Activated B cell treated with CpG ODN at 0.5 μM for 24 hours (primary cell): Measurements from ENCODE around the gene FAM120AOS. TPM values are rescaled to one million over a fixed set of nuclear protein-coding genes. Genes with fewer than 3 reads are reported as not detected.

Experiments
- ATAC-seq: fragments of 200-7000 bp; cut with Tn5 transposase; one replicate; pipeline ENCODE4 v1.10.0; 2021; ENCODE audit warnings: low read depth, mild to moderate bottlenecking, moderate library complexity
- CTCF ChIA-PET: fragments of 350-600 bp; sonication (Branson Sonifier 250); formaldehyde crosslinking; loops from one replicate; lab custom pipeline; 2021; ENCODE audit warnings: antibody characterized with exemption; lab: Charles Lee
- POLR2A ChIA-PET: fragments of 350-600 bp; sonication (Branson Sonifier 250); formaldehyde crosslinking; loops from one replicate; lab custom pipeline; 2021; ENCODE audit warnings: antibody characterized with exemption; lab: Charles Lee
- DNase-seq: peaks from one replicate; pipeline ENCODE4 v3.0.0; 2022
- H3K27ac Mint-ChIP-seq: one replicate; pipeline ENCODE4 v1.8.0; 2020; ENCODE audit warnings: mixed read lengths
- H3K27me3 Mint-ChIP-seq: one replicate; pipeline ENCODE4 v1.8.0; 2021; ENCODE audit warnings: mixed read lengths
- H3K36me3 Mint-ChIP-seq: one replicate; pipeline ENCODE4 v1.8.0; 2021; ENCODE audit warnings: low read depth, mixed read lengths
- H3K4me1 Mint-ChIP-seq: one replicate; pipeline ENCODE4 v1.8.0; 2021; ENCODE audit warnings: mixed read lengths
- H3K4me3 Mint-ChIP-seq: one replicate; pipeline ENCODE4 v1.8.0; 2020; ENCODE audit warnings: mild to moderate bottlenecking, mixed read lengths
- H3K9me3 Mint-ChIP-seq: one replicate; pipeline ENCODE4 v1.8.0; 2020; ENCODE audit warnings: mixed read lengths
- CTCF ChIP-seq: fragments of 200-600 bp; IDR thresholded peaks from one replicate; pipeline ENCODE4 v1.8.0; 2022; ENCODE audit warnings: antibody characterized with exemption, mild to moderate bottlenecking
- intact Hi-C: fragments of 100-400 bp; cut with micrococcal nuclease; formaldehyde crosslinking; loops from one replicate; pipeline ENCODE4 v1.15.1; 2024
- total RNA-seq: library from RNA; stranded (reverse); gene quantifications from 2 replicates; pipeline ENCODE4 v1.2.3, GENCODE V29; 2022

FAM120AOS gene
- total RNA-seq, 1 donor from 2014 or later, result 39.0 TPM

- CTCF ChIA-PET, result interaction anchor here (0.9 kb wide), 1 partner anchor 9 kb away, joined by 4 read pairs; no protein-coding TSS in a partner anchor
- intact Hi-C loops, result loop anchor here (1.0 to 10.0 kb wide), 4 partner anchors 8 to 581 kb away; partner anchors contain the start of genes CARD19, NINJ1 and ZNF484
Measured at GRCh38 chr9:93456022-93456421, 2.6 kb upstream of the FAM120AOS start.

DNA sequence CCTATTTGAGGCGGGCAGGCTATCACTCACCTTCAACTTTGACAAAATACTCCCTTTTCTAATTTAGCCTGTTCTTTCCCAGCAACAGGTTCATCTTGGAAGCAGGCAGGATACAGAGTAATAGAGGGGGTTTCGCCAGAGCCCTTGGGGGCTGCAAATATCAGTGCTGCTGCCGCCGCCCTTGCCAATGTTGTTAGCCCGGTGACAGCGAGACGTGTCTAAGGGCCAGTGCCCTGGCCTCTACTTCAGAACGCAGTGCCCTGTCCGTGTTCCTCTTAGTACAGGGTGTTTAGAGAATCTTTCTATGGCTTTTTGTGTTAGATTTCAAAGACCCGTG, 703 bp downstream of the FAM120AOS start:
- Mint-ChIP-seq H3K4me3 (peak overlapping the region; percentile 96), H3K36me3 (peaks cover 24% of the 10 kb centered on the region), H3K4me1 (peaks cover 50% of the 10 kb centered on the region), H3K9me3 (no peaks in the 10 kb centered on the region), H3K27ac (peak overlapping the region; percentile 97), H3K27me3 (no peaks in the 10 kb centered on the region)
- no peak for TF ChIP-seq CTCF
- DNase-seq (no peak), ATAC-seq (no peak)
- POLR2A ChIA-PET, result interaction anchor here (0.6 to 4.7 kb wide), 9 partner anchors 8 to 782 kb away, joined by 3 to 47 read pairs (median 5); partner anchors contain the start of genes IPPK and NINJ1
- intact Hi-C loops, result loop anchor here (1.0 to 10.0 kb wide), 9 partner anchors 52 to 1338 kb away; partner anchors contain the start of genes BICD2, CARD19, NINJ1 and SPTLC1
- CTCF ChIA-PET, result interaction anchor here (2.0 kb wide), 1 partner anchor 114 kb away, joined by 6 read pairs; no protein-coding TSS in a partner anchor

More at GRCh38 chr9:93456022-93456421, 2.6 kb upstream of the FAM120AOS start:
- DNase-seq (no peak), ATAC-seq (no peak)
- TF ChIP-seq CTCF, result no peak
- no peaks in the 10 kb centered on the region for H3K9me3 Mint-ChIP-seq
- peak overlapping the region; percentile 32 for H3K27ac Mint-ChIP-seq
- H3K27me3 Mint-ChIP-seq, result no peaks in the 10 kb centered on the region
- H3K4me1 Mint-ChIP-seq, result peaks cover 70% of the 10 kb centered on the region
- H3K36me3 Mint-ChIP-seq, result peaks cover 21% of the 10 kb centered on the region
- POLR2A ChIA-PET, result interaction anchor here (1.0 to 1.7 kb wide), 2 partner anchors 9 to 110 kb away, joined by 3 to 8 read pairs; no protein-coding TSS in a partner anchor
- no peak overlapping the region for H3K4me3 Mint-ChIP-seq

DNA sequence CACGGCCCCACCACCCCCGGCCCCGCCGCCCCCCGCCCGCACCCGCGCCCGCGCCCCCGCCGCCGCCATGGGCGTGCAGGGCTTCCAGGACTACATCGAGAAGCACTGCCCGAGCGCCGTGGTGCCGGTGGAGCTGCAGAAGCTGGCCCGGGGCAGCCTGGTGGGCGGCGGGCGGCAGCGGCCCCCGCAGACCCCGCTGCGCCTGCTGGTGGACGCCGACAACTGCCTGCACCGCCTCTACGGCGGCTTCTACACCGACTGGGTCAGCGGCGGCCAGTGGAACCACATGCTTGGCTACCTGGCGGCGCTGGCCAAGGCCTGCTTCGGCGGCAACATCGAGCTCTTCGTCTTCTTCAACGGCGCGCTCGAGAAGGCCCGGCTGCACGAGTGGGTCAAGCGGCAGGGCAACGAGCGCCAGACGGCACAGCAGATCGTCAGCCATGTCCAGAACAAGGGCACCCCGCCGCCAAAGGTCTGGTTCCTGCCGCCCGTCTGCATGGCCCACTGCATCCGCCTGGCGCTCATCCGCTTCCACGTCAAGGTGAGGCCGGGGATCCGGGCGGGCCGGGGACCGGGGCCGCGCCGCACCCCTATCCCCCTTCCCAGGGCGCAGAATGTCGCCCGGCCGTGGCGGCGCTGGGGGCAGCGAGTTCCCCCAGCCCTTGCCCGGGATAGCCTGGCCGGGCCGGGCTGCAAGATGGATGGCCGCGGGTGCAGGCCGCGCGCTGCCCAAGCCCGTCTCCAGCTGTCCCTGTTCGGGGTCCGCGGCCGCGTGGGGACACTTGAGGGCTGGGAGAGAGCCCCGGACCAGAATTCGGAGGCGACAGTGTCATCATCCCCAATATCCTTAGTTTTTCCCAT, 1.3 kb downstream of the FAM120AOS start:
- no peak for TF ChIP-seq CTCF
- Mint-ChIP-seq H3K27ac (peak overlapping the region; percentile 97), H3K27me3 (no peaks in the 10 kb centered on the region), H3K36me3 (peaks cover 28% of the 10 kb centered on the region), H3K9me3 (no peaks in the 10 kb centered on the region), H3K4me3 (peak overlapping the region; percentile 96), H3K4me1 (peaks cover 47% of the 10 kb centered on the region)
- ATAC-seq (peak; percentile 5), DNase-seq (peak; percentile 40)
- POLR2A ChIA-PET, result interaction anchor here (1.1 to 4.7 kb wide), 4 partner anchors 8 to 343 kb away, joined by 3 to 38 read pairs (median 4); no protein-coding TSS in a partner anchor
- CTCF ChIA-PET, result no interaction called here
- intact Hi-C loops, result loop anchor here (2.0 to 10.0 kb wide), 9 partner anchors 13 to 1337 kb away; partner anchors contain the start of genes BICD2, CARD19, NINJ1 and SPTLC1

GRCh38 chr9:93450945-93451815, 2.2 kb downstream of the FAM120AOS start, which contains the start of gene FAM120A:
TSS of gene FAM120A (plus strand) at chr9:93451685. CDS start at chr9:93451916, 231 bp downstream.
- Mint-ChIP-seq H3K4me1 (peaks cover 38% of the 10 kb centered on the region), H3K27ac (peak within 1 kb of the TSS; percentile 97), H3K27me3 (no peaks in the 10 kb centered on the region), H3K4me3 (peak within 1 kb of the TSS; percentile 96), H3K36me3 (peaks cover 37% of the 10 kb centered on the region), H3K9me3 (no peaks in the 10 kb centered on the region)
- TF ChIP-seq CTCF, result no peak
- ATAC-seq (peak; percentile 74), DNase-seq (peak; percentile 68)
- intact Hi-C loops, result loop anchor here (2.0 to 10.0 kb wide), 6 partner anchors 14 to 689 kb away; partner anchors contain the start of genes BICD2, CARD19, NINJ1 and ZNF484
- CTCF ChIA-PET, result interaction anchor here (1.1 kb wide), 1 partner anchor 115 kb away, joined by 5 read pairs; no protein-coding TSS in a partner anchor
- POLR2A ChIA-PET, result interaction anchor here (1.1 to 4.7 kb wide), 6 partner anchors 9 to 342 kb away, joined by 3 to 38 read pairs (median 4); partner anchors contain the start of gene NINJ1
